K562 (cell line): ENCODE measurements around the gene SPECC1L.

Source experiments
- CEBPB ChIP-seq: fragments of 450-650 bp; IDR thresholded peaks from 2 replicates; pipeline ENCODE4 v1.6.1; 2016; ENCODE audit warnings: missing genetic modification characterization, missing compliant biosample characterization
- EP300 ChIP-seq: IDR thresholded peaks from 2 replicates; pipeline ENCODE4 v1.6.1; 2012; ENCODE audit warnings: low read length, improper control_type of control experiment
- MAZ ChIP-seq, 2 experiments: fragments of 450-650 bp in 1 of 2; sonication (generic) in 1 of 2; formaldehyde crosslinking; IDR thresholded peaks in 1 of 2; conservative IDR thresholded peaks in 1 of 2; 2 replicates each; pipeline versions ENCODE4 v1.4.0 to v1.5.0; 2020; ENCODE audit warnings: mild to moderate bottlenecking in 1 of 2, missing genetic modification reagents in 1 of 2
- MTA2 ChIP-seq: fragments of 450-650 bp; IDR thresholded peaks from 2 replicates; pipeline ENCODE4 v1.6.1; 2016; ENCODE audit warnings: low read depth
- POLR2AphosphoS5 ChIP-seq: IDR thresholded peaks from 2 replicates; pipeline ENCODE4 v1.6.1; 2011; ENCODE audit warnings: mild to moderate bottlenecking, low read depth, low read length, moderate library complexity; ENCODE audit not compliant: control insufficient read depth, insufficient read depth
- RAD21 ChIP-seq, 2 experiments: fragments of 250-450 bp in 1 of 2; fragments of 450-650 bp in 1 of 2; sonication (Bioruptor Pico) in 1 of 2; formaldehyde crosslinking in 1 of 2; IDR thresholded peaks in 1 of 2; conservative IDR thresholded peaks in 1 of 2; 2 replicates each; pipeline versions ENCODE4 v1.4.0 to v1.8.0; 2020 to 2022; ENCODE audit warnings: mild to moderate bottlenecking in 2 of 2, moderate library complexity in 1 of 2
- RB1 ChIP-seq: fragments of 450-650 bp; IDR thresholded peaks from 2 replicates; pipeline ENCODE4 v1.6.1; 2017; ENCODE audit warnings: low read depth, mild to moderate bottlenecking
- RFX7 ChIP-seq: fragments of 250-450 bp; sonication (Bioruptor Pico); IDR thresholded peaks from 2 replicates; pipeline ENCODE4 v1.5.1; 2021; ENCODE audit warnings: mild to moderate bottlenecking
- SIN3B ChIP-seq: fragments of 450-650 bp; IDR thresholded peaks from 2 replicates; pipeline ENCODE4 v1.6.1; 2017; ENCODE audit warnings: low read depth, mild to moderate bottlenecking, moderate library complexity
- ZNF583 ChIP-seq: fragments of 250-450 bp; sonication (Bioruptor Pico); IDR thresholded peaks from 2 replicates; pipeline ENCODE4 v1.4.0; 2020
- TF ChIP-seq, protein P1 (sequence below), 3 experiments: IDR thresholded peaks in 2 of 3; conservative IDR thresholded peaks in 1 of 3; 2 replicates each; pipeline ENCODE4 v1.5.1; 2011 to 2012; ENCODE audit warnings: low read length in 3 of 3, mild to moderate bottlenecking in 3 of 3, control low read depth in 2 of 3, improper control_type of control experiment in 1 of 3, inconsistent platforms in 1 of 3, low read depth in 1 of 3, mixed read lengths in 1 of 3, moderate library complexity in 1 of 3; ENCODE audit not compliant: insufficient read depth in 2 of 3

DNA sequence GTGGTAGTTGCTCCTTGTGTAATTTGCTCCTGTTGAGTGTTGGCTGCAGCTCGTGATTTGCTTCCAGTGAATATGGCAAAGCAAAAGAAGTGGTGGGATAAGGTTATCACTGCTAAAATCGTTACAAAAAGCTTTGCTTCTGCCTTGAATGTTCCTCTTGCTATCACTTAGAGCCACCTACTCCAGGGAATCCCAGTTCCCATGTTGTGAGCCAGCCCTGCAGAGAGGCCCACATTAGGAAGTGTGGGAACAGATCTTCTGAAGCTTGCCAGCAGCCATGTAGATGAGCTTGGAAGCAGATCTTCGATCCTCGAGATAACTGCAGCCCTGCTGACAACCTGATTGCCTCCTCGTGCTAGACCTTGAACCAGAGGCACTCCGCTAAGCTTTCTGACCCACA lies 71.0 kb downstream of the SPECC1L start:
- TF ChIP-seq MTA2 (no peak), EP300 (no peak), RFX7 (CRISPR knock-in tag) (no peak), MAZ (CRISPR knock-in tag; conservative IDR thresholded peaks at IDR 0.05 in 1 of 2, IDR thresholded peaks at IDR 0.05 in 1 of 2) (no peak), POLR2AphosphoS5 (no peak), SIN3B (no peak), RAD21 (CRISPR knock-in tag; conservative IDR thresholded peaks at IDR 0.05 in 1 of 2, IDR thresholded peaks at IDR 0.05 in 1 of 2) (no peak), CEBPB (tag) (no peak), RB1 (no peak), ZNF583 (CRISPR knock-in tag) (no peak)
- TF ChIP-seq, protein P1, sequence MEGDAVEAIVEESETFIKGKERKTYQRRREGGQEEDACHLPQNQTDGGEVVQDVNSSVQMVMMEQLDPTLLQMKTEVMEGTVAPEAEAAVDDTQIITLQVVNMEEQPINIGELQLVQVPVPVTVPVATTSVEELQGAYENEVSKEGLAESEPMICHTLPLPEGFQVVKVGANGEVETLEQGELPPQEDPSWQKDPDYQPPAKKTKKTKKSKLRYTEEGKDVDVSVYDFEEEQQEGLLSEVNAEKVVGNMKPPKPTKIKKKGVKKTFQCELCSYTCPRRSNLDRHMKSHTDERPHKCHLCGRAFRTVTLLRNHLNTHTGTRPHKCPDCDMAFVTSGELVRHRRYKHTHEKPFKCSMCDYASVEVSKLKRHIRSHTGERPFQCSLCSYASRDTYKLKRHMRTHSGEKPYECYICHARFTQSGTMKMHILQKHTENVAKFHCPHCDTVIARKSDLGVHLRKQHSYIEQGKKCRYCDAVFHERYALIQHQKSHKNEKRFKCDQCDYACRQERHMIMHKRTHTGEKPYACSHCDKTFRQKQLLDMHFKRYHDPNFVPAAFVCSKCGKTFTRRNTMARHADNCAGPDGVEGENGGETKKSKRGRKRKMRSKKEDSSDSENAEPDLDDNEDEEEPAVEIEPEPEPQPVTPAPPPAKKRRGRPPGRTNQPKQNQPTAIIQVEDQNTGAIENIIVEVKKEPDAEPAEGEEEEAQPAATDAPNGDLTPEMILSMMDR (IDR thresholded peaks at IDR 0.05 in 2 of 3, conservative IDR thresholded peaks at IDR 0.05 in 1 of 3; ENCODE audit: insufficient read depth in 2 of 3, low read depth in 1 of 3, low read length in 3 of 3) = no peak
